HG03432 (cell line): ENCODE results near the gene HCST.

Source experiments
- ATAC-seq: cut with Tn5 transposase; IDR thresholded peaks from one replicate; pipeline ENCODE4 v1.9.1; 2021; ENCODE audit warnings: mild to moderate bottlenecking, moderate library complexity; ENCODE audit not compliant: unreplicated experiment

Gene HCST

DNA sequence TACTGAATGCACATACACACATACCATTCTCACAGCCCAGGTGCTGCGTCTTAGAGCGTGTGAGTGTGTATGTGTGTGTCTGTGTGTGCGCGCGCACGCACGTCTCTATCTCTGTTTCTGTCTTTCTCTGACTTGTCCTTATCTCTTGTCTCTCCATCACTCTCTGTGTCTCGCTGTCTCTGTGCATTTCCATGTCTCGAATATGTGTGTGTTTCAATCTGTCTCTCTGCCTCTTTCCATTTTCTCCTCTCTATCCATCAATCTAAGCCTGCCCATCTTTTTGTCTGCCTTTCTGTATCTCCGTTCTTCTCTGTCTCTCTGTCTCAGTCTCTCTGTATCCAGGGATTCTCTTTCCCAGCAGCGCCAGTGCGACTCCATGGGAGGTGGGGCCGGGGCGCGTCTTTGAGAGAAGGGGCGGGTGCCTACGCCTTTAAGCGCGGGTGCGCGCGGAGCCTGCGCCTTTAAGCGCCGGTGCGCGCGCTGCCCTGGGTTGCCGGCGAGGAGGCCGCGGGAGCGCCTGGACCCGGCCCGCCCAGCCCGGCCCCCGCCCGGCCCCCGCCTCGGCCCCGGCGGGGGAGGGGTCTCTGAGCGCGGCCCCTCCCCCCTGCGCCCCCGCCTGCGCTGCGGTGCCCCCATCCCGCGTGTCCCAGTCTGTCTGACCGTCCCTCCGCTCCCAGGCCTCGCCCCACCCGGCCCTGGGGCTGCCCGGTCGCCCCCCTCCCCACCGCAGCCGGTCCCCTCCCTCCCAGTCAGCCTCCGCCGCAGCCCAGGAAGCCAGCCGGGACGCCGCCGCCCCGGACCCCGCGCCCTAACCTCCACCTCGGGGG is 33.8 kb downstream of the HCST start, which contains the start of gene LRFN3:
LRFN3 (plus strand) TSS at position 464 of the 827 bp plus-strand sequence. CDS start 3,052 bp downstream, outside the sequence.
- no peak for ATAC-seq

DNA sequence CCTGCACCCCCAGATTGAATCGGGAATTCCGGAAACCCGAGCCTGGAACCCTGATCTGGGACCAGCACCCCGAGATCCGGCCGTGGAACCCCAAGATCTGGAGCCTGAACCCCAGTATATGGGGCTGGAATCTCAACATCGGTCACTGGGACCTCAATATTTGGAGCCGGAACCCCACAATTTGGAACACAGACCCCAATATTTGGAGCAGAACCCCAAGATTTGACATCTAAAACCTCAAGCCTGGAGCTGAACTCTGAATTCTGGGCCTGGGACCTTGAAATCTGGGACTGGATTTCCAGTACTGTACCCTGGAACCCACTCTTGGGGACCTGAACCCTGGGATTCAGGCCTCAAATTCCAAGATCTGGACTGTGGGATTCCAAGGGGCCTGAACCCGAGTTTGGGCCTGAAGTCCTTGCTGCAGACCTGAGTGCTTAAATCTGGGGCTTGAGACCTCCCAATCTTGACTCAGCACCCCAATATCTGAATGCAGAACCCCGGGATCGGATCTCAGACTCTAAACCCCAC is 34.5 kb downstream of the HCST start:
- no peak for ATAC-seq

DNA sequence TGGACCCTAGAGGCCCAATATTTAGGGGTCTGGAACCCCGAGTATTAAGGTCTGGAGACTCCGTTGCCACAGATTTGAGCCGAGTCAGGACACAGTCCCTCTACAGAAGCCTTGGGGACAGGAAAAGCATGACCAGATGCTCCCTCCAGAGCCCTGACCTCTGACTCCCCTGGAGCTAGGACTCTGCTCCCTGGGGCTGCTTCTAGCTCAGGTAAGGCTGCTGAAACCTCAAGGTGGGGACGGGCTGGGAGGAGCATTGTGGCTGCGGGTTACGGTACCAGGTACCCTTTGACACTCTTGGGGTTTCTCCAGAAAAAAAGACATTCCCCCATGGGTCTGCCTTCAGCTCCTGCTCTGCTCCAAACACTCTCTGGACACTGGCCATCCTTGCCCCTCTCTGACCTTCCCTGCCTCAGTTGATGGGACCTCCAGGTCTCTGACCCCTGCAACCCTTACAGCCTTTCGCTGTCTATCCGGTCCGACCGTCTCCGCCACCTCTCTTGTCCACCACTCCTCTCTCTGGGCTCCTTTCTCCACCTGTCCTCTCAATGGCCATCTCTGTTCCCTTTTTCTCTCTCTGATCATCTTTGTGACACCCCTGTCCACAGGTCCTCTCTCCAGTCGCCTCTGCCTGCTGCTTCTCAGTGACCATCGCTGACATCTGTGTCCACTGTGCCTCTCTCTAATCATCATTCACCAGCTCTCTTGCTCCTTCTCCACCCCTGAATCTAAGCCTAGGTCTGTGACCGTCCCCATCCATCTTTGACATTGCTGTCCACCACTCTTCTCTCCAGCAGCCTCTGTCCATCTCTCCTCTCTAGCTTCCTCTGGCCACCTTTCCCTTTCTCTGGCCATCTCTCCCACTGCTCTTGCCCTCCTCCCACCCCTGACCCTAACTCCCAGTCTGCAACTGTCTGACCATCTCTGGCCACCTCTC is 35.3 kb downstream of the HCST start:
- ATAC-seq, result no peak

DNA sequence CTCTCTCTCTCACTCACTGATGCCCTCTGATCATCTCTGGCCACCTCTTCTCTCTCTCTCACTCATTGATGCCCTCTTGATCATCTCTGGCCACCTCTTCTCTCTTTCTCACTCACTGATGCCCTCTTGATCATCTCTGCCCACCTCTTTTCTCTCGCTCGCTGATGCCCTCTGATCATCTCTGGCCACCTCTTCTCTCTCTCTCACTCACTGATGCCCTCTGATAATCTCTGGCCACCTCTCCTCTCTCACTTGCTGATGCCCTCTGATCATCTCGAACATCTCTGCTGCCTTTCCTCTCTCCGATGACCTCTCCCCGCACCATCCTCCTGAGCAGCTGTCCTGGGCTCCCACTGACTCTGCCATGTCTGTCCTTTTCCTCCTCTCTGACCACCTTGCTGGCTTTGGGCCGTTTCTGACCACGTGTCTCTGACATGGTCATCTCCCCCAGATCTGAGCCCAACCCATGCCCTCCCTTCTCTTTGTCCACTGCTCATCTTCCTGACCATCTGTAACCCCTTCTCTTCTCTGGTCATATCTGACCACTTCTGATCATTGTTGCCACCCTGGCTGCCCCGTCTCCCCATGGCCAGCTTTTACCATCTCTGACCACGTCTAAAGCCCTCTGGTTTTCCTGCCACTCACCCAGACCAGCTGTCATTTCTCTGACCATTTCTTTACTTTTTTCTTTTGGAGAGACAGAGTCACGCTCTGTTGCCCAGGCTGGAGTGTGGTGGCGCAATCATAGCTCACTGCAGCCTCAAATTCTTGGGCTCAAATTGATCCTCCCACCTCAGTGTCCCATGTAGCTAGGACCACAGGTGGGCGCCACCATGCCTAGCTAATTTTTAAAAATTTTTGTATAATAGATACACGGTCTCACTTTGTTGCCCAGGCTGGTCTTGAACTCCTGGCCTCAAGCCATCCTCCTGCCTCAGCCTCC is 36.2 kb downstream of the HCST start:
- no peak for ATAC-seq

DNA sequence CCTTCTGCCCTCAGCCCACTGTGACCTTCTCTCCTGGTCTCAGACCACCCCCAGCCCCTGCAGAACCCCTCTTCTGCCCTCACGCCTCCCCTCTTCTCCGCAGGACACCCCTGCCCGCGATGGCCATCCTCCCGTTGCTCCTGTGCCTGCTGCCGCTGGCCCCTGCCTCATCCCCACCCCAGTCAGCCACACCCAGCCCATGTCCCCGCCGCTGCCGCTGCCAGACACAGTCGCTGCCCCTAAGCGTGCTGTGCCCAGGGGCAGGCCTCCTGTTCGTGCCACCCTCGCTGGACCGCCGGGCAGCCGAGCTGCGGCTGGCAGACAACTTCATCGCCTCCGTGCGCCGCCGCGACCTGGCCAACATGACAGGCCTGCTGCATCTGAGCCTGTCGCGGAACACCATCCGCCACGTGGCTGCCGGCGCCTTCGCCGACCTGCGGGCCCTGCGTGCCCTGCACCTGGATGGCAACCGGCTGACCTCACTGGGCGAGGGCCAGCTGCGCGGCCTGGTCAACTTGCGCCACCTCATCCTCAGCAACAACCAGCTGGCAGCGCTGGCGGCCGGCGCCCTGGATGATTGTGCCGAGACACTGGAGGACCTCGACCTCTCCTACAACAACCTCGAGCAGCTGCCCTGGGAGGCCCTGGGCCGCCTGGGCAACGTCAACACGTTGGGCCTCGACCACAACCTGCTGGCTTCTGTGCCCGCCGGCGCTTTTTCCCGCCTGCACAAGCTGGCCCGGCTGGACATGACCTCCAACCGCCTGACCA is 37.2 kb downstream of the HCST start:
- ATAC-seq, result no peak

DNA sequence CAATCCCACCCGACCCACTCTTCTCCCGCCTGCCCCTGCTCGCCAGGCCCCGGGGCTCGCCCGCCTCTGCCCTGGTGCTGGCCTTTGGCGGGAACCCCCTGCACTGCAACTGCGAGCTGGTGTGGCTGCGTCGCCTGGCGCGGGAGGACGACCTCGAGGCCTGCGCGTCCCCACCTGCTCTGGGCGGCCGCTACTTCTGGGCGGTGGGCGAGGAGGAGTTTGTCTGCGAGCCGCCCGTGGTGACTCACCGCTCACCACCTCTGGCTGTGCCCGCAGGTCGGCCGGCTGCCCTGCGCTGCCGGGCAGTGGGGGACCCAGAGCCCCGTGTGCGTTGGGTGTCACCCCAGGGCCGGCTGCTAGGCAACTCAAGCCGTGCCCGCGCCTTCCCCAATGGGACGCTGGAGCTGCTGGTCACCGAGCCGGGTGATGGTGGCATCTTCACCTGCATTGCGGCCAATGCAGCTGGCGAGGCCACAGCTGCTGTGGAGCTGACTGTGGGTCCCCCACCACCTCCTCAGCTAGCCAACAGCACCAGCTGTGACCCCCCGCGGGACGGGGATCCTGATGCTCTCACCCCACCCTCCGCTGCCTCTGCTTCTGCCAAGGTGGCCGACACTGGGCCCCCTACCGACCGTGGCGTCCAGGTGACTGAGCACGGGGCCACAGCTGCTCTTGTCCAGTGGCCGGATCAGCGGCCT is 37.9 kb downstream of the HCST start:
- no peak for ATAC-seq

DNA sequence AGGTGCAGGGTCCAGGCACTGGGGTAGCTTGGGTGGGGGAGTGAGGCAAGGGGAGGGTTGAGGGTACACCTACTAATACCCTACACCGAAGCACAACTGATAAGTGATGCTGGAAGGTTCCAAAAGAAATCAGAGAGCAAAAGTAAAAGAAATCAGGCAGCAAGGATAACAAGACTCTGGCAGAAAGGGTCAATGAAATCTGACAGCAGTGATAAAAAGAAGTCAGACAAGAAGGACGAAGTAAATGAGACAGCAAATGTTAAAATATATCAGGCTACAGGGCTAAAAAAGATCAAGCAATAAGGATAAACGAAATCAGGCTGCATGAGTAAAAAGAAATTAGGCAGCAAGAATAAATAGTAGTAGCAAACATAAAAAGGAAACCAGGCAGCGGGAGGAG is 38.5 kb downstream of the HCST start:
- ATAC-seq, result no peak

DNA sequence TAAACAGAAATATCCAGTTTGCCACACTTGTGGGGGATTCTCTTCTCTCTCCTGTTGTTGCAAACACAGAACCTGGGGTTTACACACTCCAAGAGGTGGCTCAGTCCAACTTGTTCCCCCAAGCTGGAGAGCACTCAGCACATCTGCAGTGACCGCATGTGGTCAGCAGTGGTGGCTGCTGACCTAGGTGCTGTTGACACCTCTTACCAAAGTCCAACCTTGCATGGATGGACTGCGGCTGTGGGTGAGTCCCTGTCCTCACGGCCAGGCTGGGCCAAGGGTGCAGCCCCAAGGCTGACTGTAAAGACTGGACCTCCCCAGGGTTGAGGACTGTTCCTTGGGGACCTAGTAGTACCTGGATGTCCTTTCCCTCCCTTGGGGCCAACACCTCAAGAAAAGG is 39.9 kb downstream of the HCST start:
- ATAC-seq, result no peak

DNA sequence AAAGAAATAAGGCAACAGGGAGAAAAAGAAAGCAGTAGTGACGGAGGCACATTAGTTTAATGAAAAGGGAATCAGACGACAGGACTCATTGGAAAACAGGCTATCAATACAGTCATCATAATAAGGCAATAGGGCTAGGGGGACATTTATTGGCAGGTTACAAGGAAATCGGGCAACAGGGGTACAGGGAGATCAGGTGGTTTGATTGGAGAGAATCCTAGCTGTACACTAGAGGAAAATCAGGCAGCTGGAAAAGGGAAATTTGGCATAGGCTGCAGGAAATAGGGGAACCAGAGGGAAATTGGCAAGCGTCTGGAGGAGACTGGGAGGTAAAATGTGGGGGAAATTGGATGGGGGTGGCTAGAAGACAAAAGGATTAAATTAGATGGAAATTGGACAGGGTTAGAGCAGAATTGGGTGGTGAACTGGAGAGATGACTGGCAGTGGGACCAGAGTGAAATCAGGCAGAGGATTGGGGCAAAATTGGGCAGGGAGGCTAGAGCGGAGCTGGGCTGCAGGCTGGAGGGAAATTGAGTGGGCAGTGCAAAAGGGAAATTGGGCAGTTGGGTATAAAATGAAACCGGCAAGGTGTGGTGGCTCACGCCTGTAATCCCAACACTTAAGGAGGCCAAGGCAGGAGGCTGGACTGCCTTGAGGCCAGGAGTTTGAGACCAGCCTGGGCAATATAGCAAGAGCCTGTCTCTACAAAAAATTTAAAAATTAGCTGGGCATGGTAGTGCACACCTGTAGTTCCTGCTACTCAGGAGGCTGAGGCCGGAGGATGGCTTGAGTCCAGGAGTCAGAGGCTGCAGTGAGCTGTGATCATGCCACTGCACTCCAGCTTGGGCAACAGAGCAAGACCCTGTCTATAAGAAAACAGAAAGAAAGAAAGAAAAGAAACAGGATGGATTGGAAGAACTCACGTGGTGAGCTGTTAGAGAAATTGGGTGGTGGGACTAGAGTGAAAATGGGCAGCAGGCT is 41.3 kb downstream of the HCST start:
- ATAC-seq, result no peak

DNA sequence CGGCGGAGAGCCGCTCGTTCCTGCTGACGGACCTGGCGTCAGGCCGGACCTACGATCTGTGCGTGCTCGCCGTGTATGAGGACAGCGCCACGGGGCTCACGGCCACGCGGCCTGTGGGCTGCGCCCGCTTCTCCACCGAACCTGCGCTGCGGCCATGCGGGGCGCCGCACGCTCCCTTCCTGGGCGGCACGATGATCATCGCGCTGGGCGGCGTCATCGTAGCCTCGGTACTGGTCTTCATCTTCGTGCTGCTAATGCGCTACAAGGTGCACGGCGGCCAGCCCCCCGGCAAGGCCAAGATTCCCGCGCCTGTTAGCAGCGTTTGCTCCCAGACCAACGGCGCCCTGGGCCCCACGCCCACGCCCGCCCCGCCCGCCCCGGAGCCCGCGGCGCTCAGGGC is 42.2 kb downstream of the HCST start:
- ATAC-seq, result no peak

DNA sequence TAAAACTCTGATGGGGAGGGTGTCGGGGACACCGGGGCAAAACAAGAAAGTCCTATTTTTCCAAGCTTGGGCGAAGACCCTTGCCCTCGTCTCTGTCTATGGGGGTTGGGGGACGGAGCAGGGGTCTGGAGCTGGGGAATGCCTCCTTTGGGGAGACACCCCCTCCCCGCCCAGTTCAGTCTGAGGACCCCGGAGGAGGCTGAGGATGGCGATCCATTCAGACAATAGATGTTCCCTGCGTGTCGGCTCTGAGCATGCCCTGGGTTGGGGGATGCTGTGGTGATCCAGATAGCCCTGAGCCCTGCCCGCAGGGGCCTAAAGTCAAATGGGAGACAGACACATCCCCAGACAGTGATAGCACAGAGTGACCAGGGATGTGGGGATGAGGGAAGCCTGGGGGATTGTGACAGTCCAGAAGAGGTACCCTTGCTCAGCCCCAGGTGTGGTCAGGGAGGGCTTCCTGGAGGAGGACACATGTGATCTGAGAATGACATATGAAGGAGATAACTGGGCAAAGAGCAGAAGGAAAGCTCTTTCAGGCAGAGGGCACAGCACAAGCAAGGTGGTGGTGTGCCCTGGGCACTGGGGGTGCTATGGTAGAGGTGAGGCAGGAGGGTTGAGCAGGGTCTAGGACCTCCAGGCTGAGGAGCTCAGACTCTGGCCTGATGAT is 42.9 kb downstream of the HCST start:
- no peak for ATAC-seq

DNA sequence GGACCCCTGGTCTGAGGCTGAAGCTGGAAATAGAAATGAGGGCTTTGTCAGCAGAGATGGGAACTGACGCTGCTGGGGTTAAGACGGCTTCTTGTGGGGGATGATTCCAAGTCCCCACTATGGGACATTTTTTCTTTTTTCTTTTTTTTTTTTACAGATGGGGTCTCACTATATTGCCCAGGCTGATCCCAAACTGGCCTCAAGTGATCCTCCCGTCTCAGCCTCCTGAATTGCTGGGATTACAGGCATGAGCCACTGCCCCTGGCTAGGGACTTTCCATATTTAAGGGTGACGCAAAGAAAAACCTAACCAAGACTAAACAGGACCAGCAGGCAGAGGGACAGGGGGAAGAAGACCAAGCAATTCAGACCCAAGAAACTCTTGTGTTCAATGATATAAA is 43.9 kb downstream of the HCST start:
- no peak for ATAC-seq

DNA sequence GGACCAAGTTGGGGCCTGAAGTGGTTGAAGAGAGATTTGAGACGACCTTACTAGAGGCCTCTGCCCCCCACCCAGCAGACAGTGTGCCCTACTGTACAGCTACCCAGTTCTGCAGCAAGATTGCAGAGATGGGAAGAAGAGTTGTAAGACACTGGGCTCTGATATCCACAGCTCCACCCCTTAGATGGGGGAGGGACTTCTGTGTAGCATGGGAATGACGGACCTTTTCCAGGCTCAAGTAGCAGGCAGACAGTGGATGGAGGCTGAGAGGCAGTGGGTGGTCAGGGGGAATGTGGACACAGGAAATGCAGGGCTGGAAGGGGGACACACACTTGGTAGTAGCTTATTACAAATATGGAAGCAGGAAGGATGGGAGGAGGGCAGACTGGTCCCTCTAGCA is 46.8 kb downstream of the HCST start:
- ATAC-seq, result no peak
